HepG2 (cell line): Measurements from ENCODE around the gene USP15. TPM values are rescaled to one million over a fixed set of nuclear protein-coding genes. Genes with fewer than 3 reads are reported as not detected.
"Not testable (repeated sequence)": the region's sequence is repeated elsewhere in the genome, so short reads cannot be mapped to it uniquely, and the experiment has no call there.

ENCODE experiments used
- ATAC-seq: fragments of 200-7000 bp; cut with Tn5 transposase; 3 replicates; pipeline ENCODE4 v1.9.1; 2020; ENCODE audit warnings: mild to moderate bottlenecking, moderate library complexity
- BruUV-seq: library from RNA; stranded (reverse); fragments of 400-500 nt; replicated peaks from 2 replicates; lab custom pipeline; 2021; lab: Mats Ljungman, UMichigan
- CTCF ChIA-PET: fragments of 300-600 bp; formaldehyde crosslinking; extraction: SDS; loops from one replicate; lab custom pipeline; 2021; ENCODE audit warnings: low total read pairs, inconsistent platforms, low intra/inter-chr PET ratio; lab: Yijun Ruan, JAX
- POLR2A ChIA-PET: fragments of 350-600 bp; sonication (Branson Sonifier 250); formaldehyde crosslinking; loops from one replicate; lab custom pipeline; 2020; ENCODE audit warnings: antibody characterized with exemption, inconsistent platforms; lab: Yijun Ruan, JAX
- DNase-seq: peaks from one replicate; pipeline ENCODE4 v3.0.0-alpha.2; 2015; ENCODE audit warnings: low spot score
- FAIRE-seq: peaks from 3 replicates; lab custom pipeline; 2011; peaks lifted over from hg19 to GRCh38; lab: Jason Lieb, UNC
- H2AFZ ChIP-seq: one replicate; pipeline ENCODE4 v1.6.1; 2011; ENCODE audit warnings: low read length, inconsistent platforms
- H3K27ac ChIP-seq: fragments of 300-600 bp; 3 replicates; pipeline ENCODE4 v1.8.0; 2011; ENCODE audit warnings: mixed run types, mild to moderate bottlenecking, mixed read lengths, low read length, inconsistent platforms; ENCODE audit not compliant: insufficient read depth; ENCODE audit errors: extremely low read length
- H3K27me3 ChIP-seq, 2 experiments: fragments of 200-600 bp in 1 of 2; 2 replicates in 1 of 2; 3 replicates in 1 of 2; pipeline versions ENCODE4 v1.6.0 to v1.8.0; 2011; ENCODE audit warnings: low read length in 2 of 2, mild to moderate bottlenecking in 2 of 2, moderate library complexity in 2 of 2, inconsistent platforms in 1 of 2; ENCODE audit not compliant: insufficient read depth in 2 of 2, control insufficient read depth in 1 of 2
- H3K36me3 ChIP-seq, 2 experiments: fragments of 200-600 bp in 1 of 2; replicated peaks in 1 of 2; 2 replicates in 1 of 2; 3 replicates in 1 of 2; pipeline versions ENCODE4 v1.5.1 to v1.8.0; 2011; ENCODE audit warnings: low read length in 2 of 2, inconsistent platforms in 1 of 2; ENCODE audit not compliant: insufficient read depth in 2 of 2, control insufficient read depth in 1 of 2
- H3K4me1 ChIP-seq: 2 replicates; pipeline ENCODE4 v1.5.1; 2012; ENCODE audit warnings: low read length, inconsistent platforms; ENCODE audit not compliant: insufficient read depth
- H3K4me2 ChIP-seq: 2 replicates; pipeline ENCODE4 v1.6.0; 2011; ENCODE audit warnings: low read depth, low read length, inconsistent platforms
- H3K4me3 ChIP-seq, 3 experiments: fragments of 200-600 bp in 1 of 3; sonication (generic), shearing (Covaris generic) in 1 of 3; replicated peaks in 1 of 3; 2 replicates each; pipeline ENCODE4 v1.5.1; 2011 to 2016; ENCODE audit warnings: low read length in 3 of 3, inconsistent platforms in 2 of 3, low read depth in 2 of 3, mild to moderate bottlenecking in 2 of 3, control low read depth in 1 of 3, mixed read lengths in 1 of 3; ENCODE audit not compliant: insufficient read depth in 1 of 3
- H3K79me2 ChIP-seq: one replicate; pipeline ENCODE4 v1.6.1; 2011; ENCODE audit warnings: low read length, inconsistent platforms; ENCODE audit not compliant: insufficient read depth
- H3K9ac ChIP-seq: 2 replicates; pipeline ENCODE4 v1.6.0; 2011; ENCODE audit warnings: mild to moderate bottlenecking, low read depth, low read length, inconsistent platforms; ENCODE audit not compliant: insufficient read depth
- H3K9me3 ChIP-seq: 2 replicates; pipeline ENCODE4 v1.5.1; 2012; ENCODE audit warnings: mild to moderate bottlenecking, low read length
- H4K20me1 ChIP-seq: 2 replicates; pipeline ENCODE4 v1.6.0; 2011; ENCODE audit warnings: inconsistent platforms, mild to moderate bottlenecking, low read length, moderate library complexity; ENCODE audit not compliant: insufficient read depth
- WGBS: methylation state at CpG from one replicate; pipeline ENCODE4 v1.1.6; 2017; ENCODE audit warnings: low lambda C conversion rate; 5-methylcytosine and 5-hydroxymethylcytosine counted together
- in situ Hi-C: cut with HindIII; loops from 2 replicates; pipeline ENCODE4 v1.10.0; 2017; ENCODE audit warnings: low pct_unique_long_range_greater_than_20kb; ENCODE audit not compliant: extremely low pct_ligation_motif_present
- intact Hi-C: fragments of 100-400 bp; cut with micrococcal nuclease; formaldehyde crosslinking; loops from one replicate; pipeline ENCODE4 v1.10.0; 2022; ENCODE audit not compliant: unreplicated experiment
- polyA plus RNA-seq, 8 experiments: library from polyadenylated mRNA; depleted of rRNA in 3 of 8; stranded (reverse) in 7 of 8; unstranded in 1 of 8; fragments of >200 nt; fragmentation: Illumina TruSeq in 4 of 8; extraction: Trizol in 4 of 8; gene quantifications; 2 replicates each; pipeline versions ENCODE4 v1.2.1 to v1.2.3, GENCODE V29; 2011 to 2016; ENCODE audit warnings: low read depth in 4 of 8, missing spikeins in 1 of 8, mixed read lengths in 1 of 8; ENCODE audit not compliant: insufficient read depth in 1 of 8
- total RNA-seq, 5 experiments: library from RNA; depleted of rRNA; stranded (reverse); fragments of >200 nt; fragmentation: Illumina TruSeq; extraction: Trizol; gene quantifications; 2 replicates each; pipeline ENCODE4 v1.2.3, GENCODE V29; 2016; ENCODE audit warnings: low read depth in 1 of 5

USP15 gene
- total and polyA plus RNA-seq, 2 of the 13 experiments (the other 11 are each of a cell fraction or from before 2014, with no cell fraction given) = 17.3 to 51.7 TPM

DNA sequence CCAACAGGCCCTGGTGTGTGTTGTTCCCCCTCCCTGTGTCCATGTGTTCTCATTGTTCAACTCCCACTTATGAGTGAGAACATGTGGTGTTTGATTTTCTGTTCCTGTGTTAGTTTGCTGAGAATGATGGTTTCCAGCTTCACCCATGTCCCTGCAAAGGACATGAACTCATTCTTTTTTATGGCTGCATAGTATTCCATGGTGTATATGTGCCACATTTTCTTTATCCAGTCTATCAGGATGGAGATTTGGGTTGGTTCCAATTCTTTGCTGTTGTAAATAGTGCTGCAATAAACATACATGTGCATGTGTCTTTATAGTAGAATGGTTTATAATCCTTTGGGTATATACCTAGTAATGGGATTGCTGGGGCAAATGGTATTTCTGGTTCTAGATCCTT, 77.4 kb downstream of the USP15 start:
- H2AFZ ChIP-seq, H3K9me3 ChIP-seq, intact Hi-C loops, H3K27ac ChIP-seq, BruUV-seq, H3K9ac ChIP-seq, H3K79me2 ChIP-seq, H3K4me3 ChIP-seq, H4K20me1 ChIP-seq, H3K36me3 ChIP-seq, FAIRE-seq, H3K4me1 ChIP-seq, POLR2A ChIA-PET, DNase-seq, in situ Hi-C loops, CTCF ChIA-PET, H3K27me3 ChIP-seq, ATAC-seq, H3K4me2 ChIP-seq: not testable (repeated sequence)

DNA sequence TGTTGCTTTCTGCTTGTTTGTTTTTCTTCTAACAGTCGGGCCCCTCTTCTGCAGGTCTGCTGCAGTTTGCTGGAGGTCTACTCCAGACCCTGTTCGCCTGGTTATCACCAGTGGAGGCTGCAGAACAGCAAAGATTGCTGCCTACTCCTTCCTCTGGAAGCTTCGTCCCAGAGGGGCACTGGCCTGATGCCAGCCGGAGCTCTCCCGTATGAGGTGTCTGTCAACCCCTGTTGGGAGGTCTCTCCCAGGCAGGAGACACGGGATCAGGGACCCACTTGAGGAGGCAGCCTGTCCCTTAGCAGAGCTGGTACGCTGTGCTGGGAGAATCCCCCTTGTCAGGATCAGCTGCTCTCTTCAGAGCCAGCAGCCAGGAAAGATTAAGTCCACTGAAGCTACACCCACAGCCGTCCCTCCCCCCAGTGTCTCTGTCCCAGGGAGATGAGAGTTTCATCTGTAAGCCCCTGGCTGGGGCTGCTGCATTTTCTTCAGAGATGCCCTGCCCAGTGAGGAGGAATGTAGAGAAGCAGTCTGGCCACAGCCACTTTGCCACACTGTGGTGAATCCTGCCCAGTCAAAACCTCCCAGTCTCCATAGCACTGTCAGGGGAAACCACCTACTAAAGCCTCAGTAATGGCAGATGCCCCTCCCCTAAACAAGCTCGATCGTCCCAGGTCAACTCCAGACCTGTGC, 82.6 kb downstream of the USP15 start:
- H3K4me2 ChIP-seq, H3K27me3 ChIP-seq, BruUV-seq, H3K9me3 ChIP-seq, intact Hi-C loops, H3K9ac ChIP-seq, DNase-seq, H3K27ac ChIP-seq, POLR2A ChIA-PET, CTCF ChIA-PET, H3K4me3 ChIP-seq, FAIRE-seq, H3K4me1 ChIP-seq, H3K79me2 ChIP-seq, ATAC-seq, H4K20me1 ChIP-seq, in situ Hi-C loops, H2AFZ ChIP-seq: not testable (repeated sequence)
- H3K36me3 ChIP-seq = peaks cover 2 to 21% of the 10 kb centered on the region in 2 experiments; a peak in 4 of 5 replicates
- 94% methylated on average over 5 of the region's 10 CpGs for WGBS

DNA sequence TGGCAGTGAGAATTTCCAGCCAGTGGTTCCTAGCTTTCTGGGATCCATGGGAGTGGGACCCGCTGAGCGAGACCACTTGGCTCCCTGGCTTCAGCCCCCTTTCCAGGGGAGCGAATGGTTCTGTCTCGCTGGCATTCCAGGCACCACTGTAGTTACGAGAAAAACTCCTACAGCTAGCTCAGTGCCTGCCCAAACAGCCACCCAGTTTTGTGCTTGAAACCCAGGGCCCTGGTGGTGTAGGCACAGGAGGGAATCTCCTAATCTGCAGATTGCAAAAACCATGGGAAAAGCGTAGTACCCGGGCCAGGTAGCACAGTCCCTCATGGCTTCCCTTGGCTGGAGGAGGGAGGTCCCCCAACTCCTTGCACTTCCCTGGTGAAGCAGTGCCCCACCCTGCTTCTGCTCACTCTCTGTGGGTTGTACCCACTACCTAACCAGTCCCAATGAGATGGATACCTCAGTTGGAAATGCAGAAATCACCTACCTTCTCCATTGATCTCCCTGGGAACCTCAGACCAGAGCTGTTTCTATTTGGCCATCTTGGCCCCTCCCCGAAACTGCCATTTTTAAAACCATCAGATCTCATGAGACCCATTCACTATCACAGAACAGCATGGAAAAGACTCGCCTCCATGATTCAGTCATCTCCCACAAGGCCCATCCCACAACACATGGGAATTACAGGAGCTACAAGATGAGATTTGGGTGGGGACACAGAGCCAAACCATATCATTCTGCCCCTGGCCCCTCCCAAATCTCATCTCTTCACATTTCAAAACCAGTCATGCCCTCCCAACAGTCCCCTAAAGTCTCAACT, 83.3 kb downstream of the USP15 start:
- CTCF ChIA-PET, FAIRE-seq: not testable (repeated sequence)

More for the DNA sequence above, 83.3 kb downstream of the USP15 start:
- H3K4me1 ChIP-seq, BruUV-seq, H2AFZ ChIP-seq, POLR2A ChIA-PET, ATAC-seq, H3K9ac ChIP-seq, H3K27ac ChIP-seq, in situ Hi-C loops, H3K9me3 ChIP-seq, intact Hi-C loops, H4K20me1 ChIP-seq, DNase-seq, H3K4me3 ChIP-seq, H3K27me3 ChIP-seq, H3K4me2 ChIP-seq, H3K79me2 ChIP-seq: not testable (repeated sequence)
- 98% methylated on average over 9 of the region's 9 CpGs for WGBS
- H3K36me3 ChIP-seq = peaks cover 2 to 21% of the 10 kb centered on the region in 2 experiments; a peak in 4 of 5 replicates
